OCI-LY1 (cell line): ENCODE results near the gene SLC35G6.

ENCODE experiments used
- CTCF ChIP-seq: fragments of 200-600 bp; sonication (generic), shearing (Covaris generic); IDR thresholded peaks from 2 replicates; pipeline ENCODE4 v1.5.1; 2017; ENCODE audit warnings: mild to moderate bottlenecking, antibody characterized with exemption, low read length, moderate library complexity, mixed read lengths
- EZH2 ChIP-seq: fragments of 200-600 bp; sonication (generic), shearing (Covaris generic); IDR thresholded peaks from 2 replicates; pipeline ENCODE4 v1.8.0; 2017; ENCODE audit warnings: borderline replicate concordance, mixed run types, mild to moderate bottlenecking, antibody characterized with exemption, low read length, moderate library complexity, mixed read lengths

GRCh38 chr17:7462474-7463371 is 18.5 kb upstream of the SLC35G6 start:
- TF ChIP-seq CTCF, result no peak
- no peak for TF ChIP-seq EZH2
